K562 (cell line): ENCODE measurements around the gene NDUFB8.

Experiments used
- EZH2 ChIP-seq: IDR thresholded peaks from 2 replicates; pipeline ENCODE4 v1.6.1; 2012; ENCODE audit warnings: low read depth, mild to moderate bottlenecking, inconsistent platforms, low read length, borderline replicate concordance
- FOS ChIP-seq: IDR thresholded peaks from 3 replicates; pipeline ENCODE4 v1.6.1; 2011; ENCODE audit not compliant: insufficient read length; ENCODE audit errors: extremely low read depth
- POLR3A ChIP-seq: IDR thresholded peaks from 2 replicates; pipeline ENCODE4 v1.6.1; 2011; ENCODE audit warnings: borderline replicate concordance, mild to moderate bottlenecking, moderate library complexity; ENCODE audit not compliant: insufficient read length, insufficient read depth; ENCODE audit errors: extremely low read depth
- RBM22 ChIP-seq: fragments of 200-400 bp; formaldehyde crosslinking; IDR thresholded peaks from 2 replicates; pipeline ENCODE4 v1.6.1; 2018; ENCODE audit warnings: low read length, low read depth; ENCODE audit not compliant: poor library complexity, severe bottlenecking
- RFX5 ChIP-seq: IDR thresholded peaks from 2 replicates; pipeline ENCODE4 v1.6.1; 2011; ENCODE audit warnings: low read depth, mild to moderate bottlenecking, improper control_type of control experiment, low read length
- SIX5 ChIP-seq, 2 experiments: IDR thresholded peaks; 2 replicates each; pipeline ENCODE4 v1.6.1; 2011; ENCODE audit warnings: low read length in 2 of 2, borderline replicate concordance in 1 of 2, low read depth in 1 of 2, mild to moderate bottlenecking in 1 of 2, moderate library complexity in 1 of 2; ENCODE audit not compliant: insufficient read depth in 1 of 2
- SP1 ChIP-seq: sonication (generic); formaldehyde crosslinking; IDR thresholded peaks from 2 replicates; pipeline ENCODE4 v1.8.1; 2022; ENCODE audit warnings: mild to moderate bottlenecking, missing genetic modification reagents
- TF ChIP-seq, protein P1 (sequence below), 3 experiments: IDR thresholded peaks in 2 of 3; conservative IDR thresholded peaks in 1 of 3; 2 replicates each; pipeline ENCODE4 v1.5.1; 2011 to 2012; ENCODE audit warnings: low read length in 3 of 3, mild to moderate bottlenecking in 3 of 3, control low read depth in 2 of 3, improper control_type of control experiment in 1 of 3, inconsistent platforms in 1 of 3, low read depth in 1 of 3, mixed read lengths in 1 of 3, moderate library complexity in 1 of 3; ENCODE audit not compliant: insufficient read depth in 2 of 3
- TF ChIP-seq, protein P2 (sequence below): fragments of 150-350 bp; IDR thresholded peaks from 2 replicates; pipeline ENCODE4 v1.6.1; 2014; ENCODE audit warnings: low read depth, mild to moderate bottlenecking, low read length, borderline replicate concordance
- TF ChIP-seq, protein P3 (sequence below): sonication (generic); formaldehyde crosslinking; IDR thresholded peaks from 2 replicates; pipeline ENCODE4 v1.8.1; 2023; ENCODE audit warnings: missing genetic modification reagents, mild to moderate bottlenecking, borderline replicate concordance
- TF ChIP-seq, protein P4 (sequence below): sonication (generic); formaldehyde crosslinking; IDR thresholded peaks from 2 replicates; pipeline ENCODE4 v1.9.0; 2022; ENCODE audit warnings: mild to moderate bottlenecking, missing genetic modification reagents

DNA sequence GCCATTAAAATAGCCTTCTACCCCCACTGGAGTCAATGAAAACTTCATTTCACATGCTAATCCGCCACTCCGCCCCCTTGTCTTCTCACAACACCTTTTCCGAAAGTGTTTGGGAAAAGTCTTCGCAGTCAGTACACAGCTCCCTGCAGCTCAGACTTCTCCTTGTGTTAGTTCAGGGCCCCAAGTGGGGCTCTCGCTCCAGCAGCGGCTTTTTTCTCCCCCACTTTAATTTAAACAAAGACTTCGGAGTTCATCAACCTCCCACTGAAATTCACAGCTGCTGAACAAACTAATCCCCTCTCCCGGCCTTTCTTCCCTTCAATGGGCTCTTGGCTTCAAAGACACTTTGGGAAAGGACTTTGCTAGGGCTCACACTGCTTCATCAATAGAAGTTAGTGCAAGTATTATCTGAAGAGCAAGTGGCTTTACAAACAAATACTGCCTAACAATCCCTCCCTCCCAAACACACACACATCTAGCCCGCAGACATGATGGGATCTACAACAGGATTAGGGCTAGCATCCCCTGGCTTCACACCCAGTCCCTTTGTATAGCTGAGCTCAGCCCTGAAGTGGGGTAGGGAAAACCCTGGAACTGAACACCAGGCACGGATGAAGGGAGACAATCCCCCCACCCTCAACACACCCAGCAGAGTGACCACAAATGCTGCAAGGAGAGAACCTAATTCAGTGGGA is 43.7 kb downstream of the NDUFB8 start:
- TF ChIP-seq, protein P1, sequence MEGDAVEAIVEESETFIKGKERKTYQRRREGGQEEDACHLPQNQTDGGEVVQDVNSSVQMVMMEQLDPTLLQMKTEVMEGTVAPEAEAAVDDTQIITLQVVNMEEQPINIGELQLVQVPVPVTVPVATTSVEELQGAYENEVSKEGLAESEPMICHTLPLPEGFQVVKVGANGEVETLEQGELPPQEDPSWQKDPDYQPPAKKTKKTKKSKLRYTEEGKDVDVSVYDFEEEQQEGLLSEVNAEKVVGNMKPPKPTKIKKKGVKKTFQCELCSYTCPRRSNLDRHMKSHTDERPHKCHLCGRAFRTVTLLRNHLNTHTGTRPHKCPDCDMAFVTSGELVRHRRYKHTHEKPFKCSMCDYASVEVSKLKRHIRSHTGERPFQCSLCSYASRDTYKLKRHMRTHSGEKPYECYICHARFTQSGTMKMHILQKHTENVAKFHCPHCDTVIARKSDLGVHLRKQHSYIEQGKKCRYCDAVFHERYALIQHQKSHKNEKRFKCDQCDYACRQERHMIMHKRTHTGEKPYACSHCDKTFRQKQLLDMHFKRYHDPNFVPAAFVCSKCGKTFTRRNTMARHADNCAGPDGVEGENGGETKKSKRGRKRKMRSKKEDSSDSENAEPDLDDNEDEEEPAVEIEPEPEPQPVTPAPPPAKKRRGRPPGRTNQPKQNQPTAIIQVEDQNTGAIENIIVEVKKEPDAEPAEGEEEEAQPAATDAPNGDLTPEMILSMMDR (IDR thresholded peaks at IDR 0.05 in 2 of 3, conservative IDR thresholded peaks at IDR 0.05 in 1 of 3; ENCODE audit: insufficient read depth in 2 of 3, low read depth in 1 of 3, low read length in 3 of 3) = no peak
- TF ChIP-seq RBM22 (no peak), FOS (no peak), SP1 (no peak), RFX5 (no peak), POLR3A (no peak), SIX5 (IDR thresholded peaks at IDR 0.05; ENCODE audit: borderline replicate concordance in 1 of 2, insufficient read depth in 1 of 2, low read depth in 1 of 2, low read length in 2 of 2) (no peak), EZH2 (no peak)
- TF ChIP-seq, protein P2, sequence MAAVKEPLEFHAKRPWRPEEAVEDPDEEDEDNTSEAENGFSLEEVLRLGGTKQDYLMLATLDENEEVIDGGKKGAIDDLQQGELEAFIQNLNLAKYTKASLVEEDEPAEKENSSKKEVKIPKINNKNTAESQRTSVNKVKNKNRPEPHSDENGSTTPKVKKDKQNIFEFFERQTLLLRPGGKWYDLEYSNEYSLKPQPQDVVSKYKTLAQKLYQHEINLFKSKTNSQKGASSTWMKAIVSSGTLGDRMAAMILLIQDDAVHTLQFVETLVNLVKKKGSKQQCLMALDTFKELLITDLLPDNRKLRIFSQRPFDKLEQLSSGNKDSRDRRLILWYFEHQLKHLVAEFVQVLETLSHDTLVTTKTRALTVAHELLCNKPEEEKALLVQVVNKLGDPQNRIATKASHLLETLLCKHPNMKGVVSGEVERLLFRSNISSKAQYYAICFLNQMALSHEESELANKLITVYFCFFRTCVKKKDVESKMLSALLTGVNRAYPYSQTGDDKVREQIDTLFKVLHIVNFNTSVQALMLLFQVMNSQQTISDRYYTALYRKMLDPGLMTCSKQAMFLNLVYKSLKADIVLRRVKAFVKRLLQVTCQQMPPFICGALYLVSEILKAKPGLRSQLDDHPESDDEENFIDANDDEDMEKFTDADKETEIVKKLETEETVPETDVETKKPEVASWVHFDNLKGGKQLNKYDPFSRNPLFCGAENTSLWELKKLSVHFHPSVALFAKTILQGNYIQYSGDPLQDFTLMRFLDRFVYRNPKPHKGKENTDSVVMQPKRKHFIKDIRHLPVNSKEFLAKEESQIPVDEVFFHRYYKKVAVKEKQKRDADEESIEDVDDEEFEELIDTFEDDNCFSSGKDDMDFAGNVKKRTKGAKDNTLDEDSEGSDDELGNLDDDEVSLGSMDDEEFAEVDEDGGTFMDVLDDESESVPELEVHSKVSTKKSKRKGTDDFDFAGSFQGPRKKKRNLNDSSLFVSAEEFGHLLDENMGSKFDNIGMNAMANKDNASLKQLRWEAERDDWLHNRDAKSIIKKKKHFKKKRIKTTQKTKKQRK = no peak
- TF ChIP-seq, protein P3, sequence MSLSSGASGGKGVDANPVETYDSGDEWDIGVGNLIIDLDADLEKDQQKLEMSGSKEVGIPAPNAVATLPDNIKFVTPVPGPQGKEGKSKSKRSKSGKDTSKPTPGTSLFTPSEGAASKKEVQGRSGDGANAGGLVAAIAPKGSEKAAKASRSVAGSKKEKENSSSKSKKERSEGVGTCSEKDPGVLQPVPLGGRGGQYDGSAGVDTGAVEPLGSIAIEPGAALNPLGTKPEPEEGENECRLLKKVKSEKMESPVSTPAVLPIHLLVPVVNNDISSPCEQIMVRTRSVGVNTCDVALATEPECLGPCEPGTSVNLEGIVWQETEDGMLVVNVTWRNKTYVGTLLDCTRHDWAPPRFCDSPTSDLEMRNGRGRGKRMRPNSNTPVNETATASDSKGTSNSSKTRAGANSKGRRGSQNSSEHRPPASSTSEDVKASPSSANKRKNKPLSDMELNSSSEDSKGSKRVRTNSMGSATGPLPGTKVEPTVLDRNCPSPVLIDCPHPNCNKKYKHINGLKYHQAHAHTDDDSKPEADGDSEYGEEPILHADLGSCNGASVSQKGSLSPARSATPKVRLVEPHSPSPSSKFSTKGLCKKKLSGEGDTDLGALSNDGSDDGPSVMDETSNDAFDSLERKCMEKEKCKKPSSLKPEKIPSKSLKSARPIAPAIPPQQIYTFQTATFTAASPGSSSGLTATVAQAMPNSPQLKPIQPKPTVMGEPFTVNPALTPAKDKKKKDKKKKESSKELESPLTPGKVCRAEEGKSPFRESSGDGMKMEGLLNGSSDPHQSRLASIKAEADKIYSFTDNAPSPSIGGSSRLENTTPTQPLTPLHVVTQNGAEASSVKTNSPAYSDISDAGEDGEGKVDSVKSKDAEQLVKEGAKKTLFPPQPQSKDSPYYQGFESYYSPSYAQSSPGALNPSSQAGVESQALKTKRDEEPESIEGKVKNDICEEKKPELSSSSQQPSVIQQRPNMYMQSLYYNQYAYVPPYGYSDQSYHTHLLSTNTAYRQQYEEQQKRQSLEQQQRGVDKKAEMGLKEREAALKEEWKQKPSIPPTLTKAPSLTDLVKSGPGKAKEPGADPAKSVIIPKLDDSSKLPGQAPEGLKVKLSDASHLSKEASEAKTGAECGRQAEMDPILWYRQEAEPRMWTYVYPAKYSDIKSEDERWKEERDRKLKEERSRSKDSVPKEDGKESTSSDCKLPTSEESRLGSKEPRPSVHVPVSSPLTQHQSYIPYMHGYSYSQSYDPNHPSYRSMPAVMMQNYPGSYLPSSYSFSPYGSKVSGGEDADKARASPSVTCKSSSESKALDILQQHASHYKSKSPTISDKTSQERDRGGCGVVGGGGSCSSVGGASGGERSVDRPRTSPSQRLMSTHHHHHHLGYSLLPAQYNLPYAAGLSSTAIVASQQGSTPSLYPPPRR = no peak
- TF ChIP-seq, protein P4, sequence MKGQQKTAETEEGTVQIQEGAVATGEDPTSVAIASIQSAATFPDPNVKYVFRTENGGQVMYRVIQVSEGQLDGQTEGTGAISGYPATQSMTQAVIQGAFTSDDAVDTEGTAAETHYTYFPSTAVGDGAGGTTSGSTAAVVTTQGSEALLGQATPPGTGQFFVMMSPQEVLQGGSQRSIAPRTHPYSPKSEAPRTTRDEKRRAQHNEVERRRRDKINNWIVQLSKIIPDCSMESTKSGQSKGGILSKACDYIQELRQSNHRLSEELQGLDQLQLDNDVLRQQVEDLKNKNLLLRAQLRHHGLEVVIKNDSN (CRISPR knock-in tag) = no peak
